K562 (cell line): ENCODE measurements around the gene UBAP1L. TPM values are rescaled to one million over a fixed set of nuclear protein-coding genes. Genes with fewer than 3 reads are reported as not detected.

ENCODE experiments used
- ATF1 ChIP-seq, 2 experiments: fragments of 450-650 bp in 1 of 2; IDR thresholded peaks; 2 replicates each; pipeline ENCODE4 v1.6.1; 2016; ENCODE audit warnings: missing compliant biosample characterization in 1 of 2, missing genetic modification characterization in 1 of 2
- CTBP1 ChIP-seq: fragments of 450-650 bp; IDR thresholded peaks from 2 replicates; pipeline ENCODE4 v1.6.1; 2016; ENCODE audit warnings: borderline replicate concordance
- HES1 ChIP-seq: fragments of 450-650 bp; IDR thresholded peaks from 2 replicates; pipeline ENCODE4 v1.6.1; 2016; ENCODE audit warnings: low read depth, mild to moderate bottlenecking, moderate library complexity
- MGA ChIP-seq: fragments of 450-650 bp; IDR thresholded peaks from 2 replicates; pipeline ENCODE4 v1.6.1; 2016; ENCODE audit warnings: mild to moderate bottlenecking, moderate library complexity
- POLR3G ChIP-seq: IDR thresholded peaks from 2 replicates; pipeline ENCODE4 v1.6.1; 2011; ENCODE audit not compliant: insufficient read length, insufficient replicate concordance; ENCODE audit errors: extremely low read depth
- ZMIZ1 ChIP-seq, 2 experiments: fragments of 150-350 bp in 1 of 2; IDR thresholded peaks; 2 replicates each; pipeline ENCODE4 v1.6.1; 2012 to 2016; ENCODE audit warnings: low read depth in 2 of 2, low read length in 2 of 2, mild to moderate bottlenecking in 1 of 2, moderate library complexity in 1 of 2
- ZNF436 ChIP-seq: fragments of 250-450, 450-650 bp; sonication (Bioruptor Pico); formaldehyde crosslinking; IDR thresholded peaks from 2 replicates; pipeline ENCODE4 v1.7.0; 2020; ENCODE audit warnings: mild to moderate bottlenecking
- ZNF449 ChIP-seq: fragments of 250-450 bp; sonication (Bioruptor Pico); IDR thresholded peaks from 2 replicates; pipeline ENCODE4 v1.8.0; 2022; ENCODE audit warnings: moderate library complexity, mild to moderate bottlenecking, inconsistent platforms
- polyA plus RNA-seq, 8 experiments: library from polyadenylated mRNA; depleted of rRNA in 4 of 8; stranded (reverse) in 5 of 8; unstranded in 3 of 8; fragments of >200 nt; fragmentation: Nextera tagmentation in 2 of 8; fragmentation: Illumina TruSeq in 1 of 8; extraction: Ambion mirVana in 2 of 8; extraction: Trizol in 1 of 8; gene quantifications; 2 replicates each; pipeline versions ENCODE4 v1.2.1 to v1.2.3, GENCODE V29; 2011 to 2014; ENCODE audit warnings: inconsistent platforms in 1 of 8, missing spikeins in 1 of 8
- total RNA-seq, 7 experiments: library from RNA; depleted of rRNA in 6 of 7; stranded (reverse); fragments of >200 nt in 6 of 7; fragmentation: Illumina TruSeq in 2 of 7; extraction: Trizol in 2 of 7; gene quantifications; 2 replicates each; pipeline versions ENCODE4 v1.2.1 to v1.2.3, GENCODE V29; 2011 to 2021; ENCODE audit warnings: low replicate concordance in 1 of 7

Gene UBAP1L
- total and polyA plus RNA-seq, 9 of the 15 experiments (the other 6 are each of a cell fraction or from before 2014, with no cell fraction given): 0.16 to 0.71 (median 0.41) TPM; not detected in 2

- TF ChIP-seq MGA: peak; percentile 63
- TF ChIP-seq ZMIZ1 (IDR thresholded peaks at IDR 0.05; ENCODE audit: low read depth in 2 of 2, low read length in 2 of 2): no peak
- TF ChIP-seq ATF1 (CRISPR knock-in tag; IDR thresholded peaks at IDR 0.05): no peak
- TF ChIP-seq ATF1 (tag; IDR thresholded peaks at IDR 0.05): peak; percentile 50; the same call in 1 of the 2 replicates
- no peak for TF ChIP-seq ZNF436
- TF ChIP-seq CTBP1: no peak
- no peak for TF ChIP-seq HES1
- no peak for TF ChIP-seq ZNF449 (CRISPR knock-in tag)
- no peak for TF ChIP-seq POLR3G
Observed at GRCh38 chr15:65049418-65049840, 65.6 kb downstream of the UBAP1L start (continued).
